KBM-7 (cell line): ENCODE data around the gene TCTN1.
"Not testable (repeated sequence)": the region's sequence is repeated elsewhere in the genome, so short reads cannot be mapped to it uniquely, and the experiment has no call there.

ENCODE experiments used
- DNase-seq: peaks from one replicate; pipeline ENCODE4 v3.0.0-alpha.2; 2015
- in situ Hi-C: fragments of 300-500 bp; cut with MboI; formaldehyde crosslinking; loops from 2 replicates; pipeline ENCODE4 v1.14.3; 2020; ENCODE audit warnings: low sequenced_read_pairs, low pct_unique_long_range_greater_than_20kb, mixed read lengths

Gene TCTN1

GRCh38 chr12:110613771-110614684 is at the start of gene TCTN1:
Gene TCTN1 (plus strand): TSS chr12:110614129. CDS start chr12:110614183, 54 bp downstream.
- DNase-seq = peak; percentile 95
- in situ Hi-C loops = no loop called here

DNA sequence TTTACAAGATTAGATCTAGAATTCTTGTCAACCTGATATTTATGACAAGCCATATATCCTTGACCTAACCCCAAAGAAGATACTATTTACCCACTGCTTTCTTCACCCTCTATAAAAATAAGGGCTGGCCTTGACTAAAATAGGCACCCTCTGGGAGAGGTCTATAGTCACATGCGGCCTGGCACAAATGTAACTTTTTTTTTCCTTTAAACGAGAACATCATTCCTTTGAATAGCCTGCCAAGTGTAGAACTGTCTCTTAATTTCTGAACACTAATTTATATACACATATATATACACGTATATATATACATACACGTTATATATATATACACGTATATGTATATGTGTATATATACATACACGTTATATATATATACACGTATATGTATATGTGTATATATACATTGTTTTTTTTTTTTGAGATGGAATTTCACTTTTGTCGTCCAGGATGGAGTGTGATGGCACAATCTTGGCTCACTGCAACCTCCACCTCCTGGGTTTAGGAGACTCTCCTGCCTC is 49.4 kb upstream of the TCTN1 start:
- DNase-seq = no peak
- in situ Hi-C loops = no loop called here

DNA sequence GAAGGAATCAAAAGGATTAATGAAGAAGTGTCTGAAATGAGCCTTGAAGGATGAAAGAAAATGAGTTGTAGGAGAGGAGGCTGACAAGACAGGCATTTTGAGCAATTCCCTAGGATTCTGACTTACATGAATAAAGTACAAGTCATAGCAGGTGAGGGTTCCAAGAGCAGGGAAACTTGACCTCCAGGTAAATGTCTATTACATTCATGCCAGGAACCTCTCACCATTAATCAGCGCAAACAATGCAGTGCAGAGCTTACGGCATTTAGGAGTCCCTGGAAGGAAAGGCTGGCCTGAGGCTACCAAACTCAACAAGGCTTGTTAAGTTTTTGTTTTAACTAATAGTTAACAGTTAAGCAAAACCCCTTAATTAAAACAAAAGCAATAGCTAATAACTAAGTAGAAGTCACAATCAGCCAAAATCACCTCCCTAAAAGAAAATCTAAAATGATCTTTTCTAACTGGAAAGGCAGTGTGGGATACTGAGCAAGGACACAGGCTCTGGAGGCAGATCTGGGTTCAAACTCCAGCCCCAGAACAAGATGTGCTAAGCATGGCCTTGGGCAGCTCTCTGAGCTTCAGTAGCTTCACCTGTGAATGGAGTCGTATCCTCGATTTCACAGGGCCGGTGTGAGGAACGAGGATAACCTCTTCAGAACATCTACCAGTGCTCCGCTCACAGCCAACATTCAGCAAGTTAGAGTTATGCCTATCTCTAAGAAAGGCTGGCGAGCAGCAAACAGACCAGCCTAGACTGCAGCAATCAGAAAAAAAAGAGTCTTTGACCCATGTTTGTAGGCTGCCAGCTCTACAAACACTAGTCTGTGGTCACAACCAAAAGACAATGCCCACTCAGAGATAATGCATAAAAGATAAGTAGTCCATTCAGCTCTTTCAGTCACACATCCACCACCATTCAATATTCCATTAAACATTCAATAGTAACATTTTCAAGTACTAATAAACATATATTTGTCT is 47.7 kb upstream of the TCTN1 start:
- DNase-seq = no peak
- in situ Hi-C loops = no loop called here

DNA sequence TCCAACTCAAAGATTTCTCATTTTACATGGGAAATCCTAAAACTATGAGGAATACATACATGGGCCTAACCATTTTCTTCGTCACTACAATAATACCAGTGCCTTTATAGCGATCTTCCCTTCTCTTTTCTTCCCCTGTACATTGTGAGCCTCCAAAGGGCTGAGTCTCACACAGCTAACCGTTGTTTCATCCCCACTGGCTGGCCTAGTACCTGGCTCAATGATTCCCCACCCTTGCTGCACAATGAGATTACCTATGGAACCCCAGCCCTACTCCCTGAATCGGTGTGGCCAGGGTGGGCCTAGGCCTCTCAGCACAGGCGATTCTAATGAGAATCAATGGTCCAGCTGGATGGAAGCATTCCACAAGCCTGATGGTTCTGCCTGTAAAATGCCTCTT is 46.9 kb upstream of the TCTN1 start:
- in situ Hi-C loops = no loop called here
- DNase-seq = no peak

DNA sequence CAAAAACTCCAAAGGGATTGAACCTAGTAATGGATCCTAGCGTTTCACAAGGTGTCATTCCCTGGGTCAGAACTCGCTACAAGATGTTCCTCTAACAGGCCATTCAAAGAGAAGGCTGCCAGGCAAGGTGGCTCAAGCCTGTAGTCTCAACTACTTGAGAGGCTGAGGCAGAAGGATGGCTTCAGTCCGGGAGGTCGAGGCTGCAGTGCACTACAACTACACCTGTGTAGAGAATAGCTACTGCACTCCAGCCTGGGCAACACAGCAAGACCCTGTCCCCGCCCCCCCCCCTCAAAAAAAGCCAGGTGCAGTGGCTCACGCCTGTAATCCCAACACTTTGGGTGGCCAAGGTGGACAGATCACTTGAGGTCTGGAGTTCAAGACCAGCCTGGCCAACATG is 45.2 kb upstream of the TCTN1 start:
- in situ Hi-C loops = no loop called here
- DNase-seq = no peak

- in situ Hi-C loops, DNase-seq: not testable (repeated sequence)
These were observed 44.1 kb upstream of the TCTN1 start for GRCh38 chr12:110569838-110570237.

- DNase-seq, in situ Hi-C loops: not testable (repeated sequence)
These were observed 43.1 kb upstream of the TCTN1 start for GRCh38 chr12:110570798-110571197.

GRCh38 chr12:110574044-110574443 is 39.9 kb upstream of the TCTN1 start:
- in situ Hi-C loops = no loop called here
- DNase-seq = no peak

- DNase-seq, in situ Hi-C loops: not testable (repeated sequence)
These were observed 39.2 kb upstream of the TCTN1 start for GRCh38 chr12:110574717-110575230.

GRCh38 chr12:110575326-110575725 is 38.6 kb upstream of the TCTN1 start:
- DNase-seq = no peak
- in situ Hi-C loops = no loop called here

DNA sequence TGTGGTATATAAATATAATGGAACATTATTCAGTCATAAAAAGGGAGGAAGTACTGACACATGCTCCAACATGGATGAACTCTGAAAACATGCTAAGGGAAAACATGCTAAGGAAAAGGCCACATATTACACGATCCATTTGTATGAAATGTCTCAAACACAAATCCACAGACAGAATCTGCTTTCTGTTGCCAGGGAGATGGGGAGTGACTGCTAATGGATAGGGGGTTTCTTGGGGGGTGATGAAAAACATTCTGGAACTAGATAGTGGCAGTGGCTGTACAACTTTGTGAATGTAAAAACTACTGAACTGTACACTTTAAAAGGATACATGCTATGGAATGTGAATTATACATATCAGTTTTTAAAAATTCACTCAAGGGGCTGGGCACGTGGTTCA is 37.4 kb upstream of the TCTN1 start:
- no peak for DNase-seq
- in situ Hi-C loops = no loop called here

DNA sequence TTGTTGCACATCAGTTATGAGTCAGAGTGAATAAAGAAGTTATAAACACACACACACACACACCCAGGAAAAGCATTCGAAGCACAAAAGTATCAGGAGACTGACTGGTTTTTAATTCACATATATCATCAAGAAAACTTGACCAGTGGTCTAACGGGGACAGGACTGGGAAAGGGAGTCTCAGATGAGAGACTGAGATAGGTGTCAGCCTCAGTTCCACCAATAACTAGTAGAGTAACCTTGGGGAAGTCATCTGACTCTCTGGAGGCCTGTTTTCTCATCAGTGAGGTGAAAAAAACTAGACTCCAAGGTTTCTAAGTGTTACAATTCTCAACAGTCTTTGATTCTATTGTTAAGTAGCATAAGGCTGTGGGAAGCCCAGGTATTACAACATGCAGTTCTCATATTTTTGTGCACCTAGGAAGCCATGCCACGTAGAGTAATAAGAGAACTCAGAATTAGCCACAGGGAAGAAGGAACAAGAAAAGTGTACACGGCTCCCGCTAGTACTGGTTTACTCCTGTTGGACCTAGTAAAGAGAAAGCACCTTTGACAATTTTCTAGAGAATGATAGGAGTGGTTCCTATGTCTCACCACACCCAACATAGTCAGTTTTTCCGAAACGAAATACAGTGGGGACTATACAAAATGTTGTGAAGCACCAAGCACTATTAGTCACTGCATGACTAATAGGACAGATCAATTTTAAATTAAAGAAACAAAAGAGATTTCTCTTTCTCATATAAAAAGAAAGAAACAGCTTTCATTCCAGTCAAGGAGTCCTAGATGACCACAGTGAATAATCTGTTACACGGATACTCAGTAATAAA is 35.9 kb upstream of the TCTN1 start:
- DNase-seq = peak; percentile 56
- in situ Hi-C loops = no loop called here

- DNase-seq = no peak
- in situ Hi-C loops = no loop called here
These were observed 35.0 kb upstream of the TCTN1 start for GRCh38 chr12:110578694-110579534.

DNA sequence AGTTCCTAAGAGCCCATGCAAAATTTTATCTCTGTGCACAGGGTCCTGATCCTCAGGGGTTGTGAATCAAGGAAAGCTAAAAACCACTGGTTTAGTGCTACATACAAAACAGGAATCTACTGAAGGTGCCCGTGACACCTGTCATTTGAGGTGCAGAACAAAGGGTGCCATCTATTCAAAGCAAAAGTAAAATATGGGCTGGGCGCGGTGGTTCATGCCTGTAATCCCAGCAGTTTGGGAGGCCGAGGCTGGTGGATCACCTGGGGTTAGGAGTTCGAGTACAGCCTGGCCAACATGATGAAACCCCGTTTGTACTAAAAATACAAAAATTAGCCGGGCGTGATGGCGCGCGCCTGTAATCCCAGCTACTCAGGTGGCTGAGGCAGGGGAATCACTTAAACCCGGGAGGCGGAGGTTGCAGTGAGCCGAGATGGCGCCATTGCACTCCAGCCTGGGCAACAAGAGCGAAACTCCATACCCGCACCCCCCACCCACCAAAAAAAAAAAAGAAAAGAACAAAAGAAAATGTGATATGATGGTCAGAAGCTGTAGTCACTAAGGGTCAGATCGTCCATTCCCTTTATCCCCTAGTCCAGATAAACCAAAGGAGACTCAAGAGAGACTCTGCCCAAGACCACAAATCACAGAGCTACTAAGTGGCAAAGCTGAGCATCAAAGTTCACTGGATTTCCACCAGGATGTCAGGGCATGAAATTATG is 34.2 kb upstream of the TCTN1 start:
- in situ Hi-C loops = no loop called here
- DNase-seq = no peak

DNA sequence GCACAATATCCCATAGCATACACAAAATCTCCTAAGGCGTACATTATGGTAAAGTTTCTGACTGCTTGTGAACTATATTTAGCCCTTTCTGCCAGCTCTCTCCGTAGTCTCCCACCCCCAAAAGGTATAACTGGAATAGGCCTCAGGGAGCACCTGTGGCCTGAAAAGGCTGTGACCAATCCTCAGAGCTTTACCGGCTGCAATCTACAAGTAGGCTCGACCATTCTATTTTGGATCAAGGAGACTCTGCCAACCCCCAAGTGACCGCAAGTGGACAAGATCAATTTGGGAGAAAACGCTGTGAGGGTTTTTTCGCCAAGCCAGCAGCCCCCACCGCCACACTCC is 32.0 kb upstream of the TCTN1 start:
- peak; percentile 37 for DNase-seq
- in situ Hi-C loops = no loop called here

GRCh38 chr12:110582276-110583136 is 31.4 kb upstream of the TCTN1 start:
- in situ Hi-C loops = no loop called here
- peak; percentile 79 for DNase-seq
